WERI-Rb-1 (cell line): Measurements from ENCODE around the gene NUDT16.
"Not testable (repeated sequence)": the region's sequence is repeated elsewhere in the genome, so short reads cannot be mapped to it uniquely, and the experiment has no call there.

Experiments used
- DNase-seq: peaks from one replicate; pipeline ENCODE4 v3.0.0-alpha.2; 2020
- H3K27ac ChIP-seq: fragments of 250-450 bp; sonication (Bioruptor Pico); 2 replicates; pipeline ENCODE4 v1.5.1; 2020; ENCODE audit warnings: mild to moderate bottlenecking, moderate library complexity
- H3K27me3 ChIP-seq: fragments of 250-450 bp; sonication (Bioruptor Pico); 2 replicates; pipeline ENCODE4 v1.5.1; 2021; ENCODE audit warnings: mild to moderate bottlenecking, low read depth, moderate library complexity; ENCODE audit not compliant: insufficient read depth, severe bottlenecking
- H3K36me3 ChIP-seq: fragments of 250-450 bp; sonication (Bioruptor Pico); 2 replicates; pipeline ENCODE4 v1.5.1; 2020; ENCODE audit warnings: mild to moderate bottlenecking, moderate library complexity
- H3K4me3 ChIP-seq: 2 replicates; pipeline ENCODE4 v1.5.1; 2011; ENCODE audit warnings: low read depth, mild to moderate bottlenecking, control low read depth, low read length
- H3K9me3 ChIP-seq: fragments of 250-450 bp; sonication (Bioruptor Pico); 2 replicates; pipeline ENCODE4 v1.5.1; 2021; ENCODE audit warnings: mild to moderate bottlenecking, moderate library complexity; ENCODE audit not compliant: severe bottlenecking
- CTCF ChIP-seq: IDR thresholded peaks from 2 replicates; pipeline ENCODE4 v1.5.1; 2011; ENCODE audit warnings: low read depth, mild to moderate bottlenecking, control low read depth, inconsistent platforms, low read length

The NUDT16 gene

GRCh38 chr3:131371688-131372066 lies 9.9 kb upstream of the NUDT16 start:
- Histone ChIP-seq H3K9me3 (peaks cover 2% of the 10 kb centered on the region), H3K4me3 (no peak overlapping the region), H3K36me3 (no peaks in the 10 kb centered on the region; the same call in 1 of the 2 replicates), H3K27ac (no peak overlapping the region), H3K27me3 (no peaks in the 10 kb centered on the region)
- TF ChIP-seq CTCF = no peak
- no peak for DNase-seq

GRCh38 chr3:131374741-131375140 lies 6.8 kb upstream of the NUDT16 start:
- H3K9me3 ChIP-seq = no peaks in the 10 kb centered on the region
- H3K27me3 ChIP-seq = no peaks in the 10 kb centered on the region
- DNase-seq = no peak
- H3K4me3 ChIP-seq = no peak overlapping the region
- no peaks in the 10 kb centered on the region; the same call in 1 of the 2 replicates for H3K36me3 ChIP-seq
- no peak for TF ChIP-seq CTCF
- no peak overlapping the region for H3K27ac ChIP-seq

GRCh38 chr3:131380821-131381444 lies 641 bp upstream of the NUDT16 start:
- not testable (repeated sequence) for H3K27me3 ChIP-seq, DNase-seq, H3K9me3 ChIP-seq
- Histone ChIP-seq H3K27ac (peak overlapping the region; percentile 57), H3K4me3 (peak overlapping the region; percentile 57), H3K36me3 (peaks cover 14% of the 10 kb centered on the region)

- DNase-seq = no peak
- no peak overlapping the region for H3K27ac ChIP-seq
Measured at GRCh38 chr3:131386429-131387165, 5.0 kb downstream of the NUDT16 start.

GRCh38 chr3:131387796-131388489 lies 6.4 kb downstream of the NUDT16 start:
- H3K27me3 ChIP-seq = no peaks in the 10 kb centered on the region
- no peaks in the 10 kb centered on the region for H3K9me3 ChIP-seq
- TF ChIP-seq CTCF = no peak
- DNase-seq = no peak
- no peak overlapping the region for H3K27ac ChIP-seq
- H3K4me3 ChIP-seq = no peak overlapping the region
- peaks cover 18% of the 10 kb centered on the region for H3K36me3 ChIP-seq

More at GRCh38 chr3:131386429-131387165, 5.0 kb downstream of the NUDT16 start:
- H3K27me3 ChIP-seq = no peaks in the 10 kb centered on the region
- H3K36me3 ChIP-seq = peaks cover 18% of the 10 kb centered on the region
- TF ChIP-seq CTCF = no peak
- H3K9me3 ChIP-seq = no peaks in the 10 kb centered on the region
- H3K4me3 ChIP-seq = no peak overlapping the region

GRCh38 chr3:131388490-131388799 lies 6.9 kb downstream of the NUDT16 start:
- Histone ChIP-seq H3K27ac (no peak overlapping the region), H3K36me3 (peaks cover 14% of the 10 kb centered on the region), H3K27me3 (no peaks in the 10 kb centered on the region), H3K9me3 (no peaks in the 10 kb centered on the region), H3K4me3 (no peak overlapping the region)
- DNase-seq = no peak
- TF ChIP-seq CTCF = no peak
